Colonic mucosa (tissue), 4 donors: ENCODE measurements around the gene KCNA2. TPM values are rescaled to one million over a fixed set of nuclear protein-coding genes. Genes with fewer than 3 reads are reported as not detected.

ENCODE experiments used
- DNase-seq: peaks from one replicate; pipeline ENCODE4 v3.0.0-alpha.2; 2020
- H3K27ac ChIP-seq: fragments of 200-600 bp; one replicate; pipeline ENCODE4 v1.8.0; 2021
- H3K27me3 ChIP-seq: fragments of 200-600 bp; one replicate; pipeline ENCODE4 v1.8.0; 2021
- H3K36me3 ChIP-seq: fragments of 200-600 bp; one replicate; pipeline ENCODE4 v1.8.0; 2021
- H3K4me1 ChIP-seq: fragments of 200-600 bp; one replicate; pipeline ENCODE4 v1.8.0; 2021; ENCODE audit warnings: mild to moderate bottlenecking
- H3K4me3 ChIP-seq: fragments of 200-600 bp; one replicate; pipeline ENCODE4 v1.8.0; 2021
- H3K9ac ChIP-seq, 2 donors: one replicate each; pipeline ENCODE4 v1.7.0; 2013; ENCODE audit warnings: control low read depth in 2 of 2, low read depth in 2 of 2, low read length in 2 of 2
- H3K9me3 ChIP-seq: fragments of 200-600 bp; one replicate; pipeline ENCODE4 v1.8.0; 2021
- CTCF ChIP-seq: fragments of 200-600 bp; IDR thresholded peaks from one replicate; pipeline ENCODE4 v1.8.0; 2022; ENCODE audit warnings: antibody characterized with exemption, mild to moderate bottlenecking
- intact Hi-C: fragments of 100-400 bp; cut with DNase I; formaldehyde crosslinking; loops from one replicate; pipeline ENCODE4 v1.14.1; 2022
- total RNA-seq, 2 donors: library from RNA; stranded (reverse); fragmentation: NEBNext Ultra II Directional in 1 of 2; extraction: Animal tissue kit (Norgen Biotek cat#: 25700) in 1 of 2; gene quantifications; one replicate each; pipeline ENCODE4 v1.2.1, GENCODE V29; 2021
- donor health status: healthy.
- donor health status: DM: no; HTN: no; CAD: no.
- donor health status: DM: no; HTN: no; CAD: no.

KCNA2 gene
- total RNA-seq, 2 donors from 2014 or later: 0.17 to 0.61 TPM

GRCh38 chr1:110618668-110619067 is 12.5 kb upstream of the KCNA2 start:
- Histone ChIP-seq H3K27me3 (no peaks in the 10 kb centered on the region), H3K4me1 (no peaks in the 10 kb centered on the region), H3K4me3 (no peak overlapping the region), H3K9ac (no peak overlapping the region), H3K36me3 (no peaks in the 10 kb centered on the region), H3K9me3 (no peaks in the 10 kb centered on the region), H3K27ac (no peak overlapping the region)
- intact Hi-C loops: loop anchor here (5.0 kb wide), 4 partner anchors 61 to 164 kb away; no protein-coding TSS in a partner anchor
- DNase-seq: no peak
- no peak for TF ChIP-seq CTCF

DNA sequence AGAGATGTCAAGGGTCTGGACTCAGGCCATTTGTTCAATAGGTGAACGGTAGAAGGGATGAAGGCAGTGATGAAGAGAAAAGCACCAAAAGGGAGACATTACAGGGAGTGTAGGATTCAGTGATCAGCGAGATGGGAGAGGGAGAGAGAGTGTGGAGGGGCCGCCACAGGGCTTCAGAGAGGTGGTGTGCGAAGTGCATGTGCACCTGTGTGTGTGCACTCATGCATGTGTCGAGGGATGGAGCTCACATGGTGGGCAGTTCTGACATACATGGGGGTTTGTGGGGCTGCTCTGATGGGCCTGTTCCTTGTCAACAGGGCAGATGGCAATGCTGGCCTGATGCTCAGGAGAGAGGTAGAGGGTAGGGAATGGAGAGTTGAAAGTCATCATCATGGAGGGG is 11.4 kb upstream of the KCNA2 start:
- H3K9ac ChIP-seq: no peak overlapping the region
- H3K36me3 ChIP-seq: no peaks in the 10 kb centered on the region
- no peak for TF ChIP-seq CTCF
- DNase-seq: no peak
- intact Hi-C loops: loop anchor here (5.0 kb wide), 4 partner anchors 60 to 165 kb away; no protein-coding TSS in a partner anchor
- no peaks in the 10 kb centered on the region for H3K9me3 ChIP-seq
- H3K27me3 ChIP-seq: no peaks in the 10 kb centered on the region
- no peak overlapping the region for H3K4me3 ChIP-seq
- no peaks in the 10 kb centered on the region for H3K4me1 ChIP-seq
- H3K27ac ChIP-seq: no peak overlapping the region

- no peaks in the 10 kb centered on the region for H3K27me3 ChIP-seq
- intact Hi-C loops: loop anchor here (5.0 kb wide), 4 partner anchors 60 to 165 kb away; no protein-coding TSS in a partner anchor
- DNase-seq: no peak
Observed at GRCh38 chr1:110617116-110617515, 11.0 kb upstream of the KCNA2 start.

DNA sequence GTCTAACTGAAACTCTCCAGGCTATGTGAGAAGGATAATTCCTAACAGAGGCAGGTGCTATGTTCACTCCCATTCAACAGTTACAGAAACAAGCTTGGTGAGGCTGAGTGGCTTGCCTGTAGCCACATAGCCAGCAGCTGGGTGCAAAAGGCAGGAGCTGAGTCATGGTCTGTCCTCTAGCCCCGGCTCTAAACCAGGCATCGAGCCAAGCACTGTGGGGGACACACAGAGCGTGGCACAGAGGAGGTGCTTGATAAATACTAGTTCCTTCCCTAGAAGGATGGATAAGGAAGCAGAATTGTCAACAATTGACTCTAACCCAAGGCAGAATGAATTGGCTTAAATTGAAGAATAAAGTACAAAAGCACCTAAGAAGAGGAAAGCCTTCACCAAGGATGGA is 10.4 kb upstream of the KCNA2 start:
- no peak overlapping the region for H3K4me3 ChIP-seq
- intact Hi-C loops: loop anchor here (5.0 kb wide), 4 partner anchors 59 to 166 kb away; no protein-coding TSS in a partner anchor
- H3K36me3 ChIP-seq: no peaks in the 10 kb centered on the region
- no peaks in the 10 kb centered on the region for H3K4me1 ChIP-seq
- no peak overlapping the region for H3K9ac ChIP-seq
- H3K27me3 ChIP-seq: no peaks in the 10 kb centered on the region
- H3K27ac ChIP-seq: no peak overlapping the region
- no peak for TF ChIP-seq CTCF
- no peak for DNase-seq
- H3K9me3 ChIP-seq: no peaks in the 10 kb centered on the region

More at GRCh38 chr1:110617116-110617515, 11.0 kb upstream of the KCNA2 start:
- no peaks in the 10 kb centered on the region for H3K36me3 ChIP-seq
- TF ChIP-seq CTCF: no peak
- H3K9ac ChIP-seq: no peak overlapping the region
- no peaks in the 10 kb centered on the region for H3K4me1 ChIP-seq
- H3K4me3 ChIP-seq: no peak overlapping the region
- H3K27ac ChIP-seq: no peak overlapping the region
- H3K9me3 ChIP-seq: no peaks in the 10 kb centered on the region

DNA sequence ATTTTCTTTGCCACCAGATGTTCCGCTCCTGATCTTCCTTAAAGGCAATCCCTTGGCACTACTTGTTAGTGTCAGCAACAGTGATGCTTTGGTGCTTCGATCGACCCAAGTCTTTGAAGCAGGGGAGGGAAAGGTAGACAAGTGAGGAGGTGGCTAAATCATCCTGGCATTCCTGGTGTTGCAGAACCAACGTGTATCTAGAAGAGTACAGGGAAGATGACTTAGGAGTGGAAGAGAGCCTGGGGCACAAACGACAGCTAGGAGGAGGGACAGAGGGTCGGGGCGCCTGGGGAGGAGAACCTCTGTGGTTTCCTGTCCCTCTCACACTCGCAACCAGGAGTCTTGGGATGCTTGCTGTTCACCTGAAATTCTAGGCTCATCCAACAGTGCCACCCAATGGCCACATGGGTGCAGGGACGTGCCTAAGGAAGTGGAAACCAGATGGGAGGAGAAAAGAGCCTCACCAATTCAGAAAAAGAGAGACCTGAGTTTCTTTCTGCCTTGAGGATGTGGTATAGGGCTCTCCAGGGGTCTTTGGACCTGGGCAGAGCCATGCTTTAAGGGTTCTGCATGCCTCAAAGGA is 9.5 kb upstream of the KCNA2 start:
- Histone ChIP-seq H3K9me3 (no peaks in the 10 kb centered on the region), H3K9ac (no peak overlapping the region), H3K27ac (no peak overlapping the region), H3K27me3 (no peaks in the 10 kb centered on the region), H3K36me3 (no peaks in the 10 kb centered on the region), H3K4me3 (no peak overlapping the region), H3K4me1 (no peaks in the 10 kb centered on the region)
- intact Hi-C loops: loop anchor here (5.0 kb wide), 4 partner anchors 58 to 167 kb away; no protein-coding TSS in a partner anchor
- TF ChIP-seq CTCF: peak; percentile 74
- peak; percentile 75 for DNase-seq
